ENCODE results near the gene SEC31A. TPM values are rescaled to one million over a fixed set of nuclear protein-coding genes. Genes with fewer than 3 reads are reported as not detected.
"Not testable (repeated sequence)": the region's sequence is repeated elsewhere in the genome, so short reads cannot be mapped to it uniquely, and the experiment has no call there.

Gene SEC31A
- total RNA-seq, 4 donors from 2014 or later, result 195 to 283 (median 268) TPM

DNA sequence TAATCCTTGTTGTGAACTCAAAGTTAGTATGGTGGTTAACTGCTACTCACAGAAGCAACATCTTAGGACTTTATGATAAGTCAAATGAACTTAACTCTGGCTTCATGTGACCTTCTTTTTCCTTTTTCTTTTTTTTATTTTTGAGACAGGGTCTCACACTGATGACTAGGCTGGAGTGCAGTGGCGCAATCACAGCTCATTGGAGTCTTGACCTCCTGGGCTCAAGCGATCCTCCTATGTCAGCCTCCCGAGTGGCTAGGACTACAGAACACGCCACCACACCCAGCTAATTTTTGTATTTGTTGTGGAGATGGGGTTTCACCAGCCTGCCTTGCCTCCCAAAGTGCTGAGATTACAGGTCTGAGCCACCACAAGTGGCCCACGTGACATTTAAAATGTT, 22.4 kb downstream of the SEC31A start:
- no peak overlapping the region for H3K27ac ChIP-seq

DNA sequence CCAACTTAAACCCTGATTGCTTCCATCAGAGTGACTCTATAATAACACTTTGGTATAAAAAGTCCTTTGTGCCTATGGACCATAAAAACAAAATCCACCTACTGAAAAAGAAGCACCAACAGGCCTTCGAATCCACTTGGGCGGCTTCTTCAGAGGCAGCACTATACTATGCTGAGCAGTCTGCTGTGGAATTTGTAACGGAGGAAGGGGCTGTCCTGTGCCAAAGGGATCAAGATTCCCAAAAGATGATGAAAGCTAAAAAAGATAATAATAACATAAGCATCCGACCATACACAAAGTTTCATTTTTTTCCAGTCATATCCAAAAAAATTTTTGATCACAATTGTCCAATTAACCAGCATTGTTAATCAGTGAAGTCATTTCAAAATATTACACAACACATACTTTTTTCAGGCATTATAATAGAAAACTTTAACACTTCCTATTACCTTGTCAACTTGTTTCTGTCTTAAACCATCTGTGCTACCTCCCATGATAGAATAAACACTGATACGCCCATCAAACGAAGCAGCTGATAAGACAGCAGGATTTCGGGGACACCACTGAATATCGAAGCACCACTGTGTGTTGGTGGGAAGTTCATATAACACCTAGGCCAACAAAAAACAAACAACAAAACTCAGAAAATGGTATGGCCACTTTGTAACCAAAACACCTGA, 24.1 kb downstream of the SEC31A start:
- Histone ChIP-seq H3K4me1 (no peaks in the 10 kb centered on the region), H3K4me3 (no peak overlapping the region), H3K27me3 (no peaks in the 10 kb centered on the region), H3K9me3 (no peaks in the 10 kb centered on the region), H3K27ac (peak overlapping the region in 1 of 4 donors; percentile 39), H3K36me3 (peaks cover 0 to 99% (median 0%) of the 10 kb centered on the region in 3 donors)
- DNase-seq, result no peak
- TF ChIP-seq, protein P1, sequence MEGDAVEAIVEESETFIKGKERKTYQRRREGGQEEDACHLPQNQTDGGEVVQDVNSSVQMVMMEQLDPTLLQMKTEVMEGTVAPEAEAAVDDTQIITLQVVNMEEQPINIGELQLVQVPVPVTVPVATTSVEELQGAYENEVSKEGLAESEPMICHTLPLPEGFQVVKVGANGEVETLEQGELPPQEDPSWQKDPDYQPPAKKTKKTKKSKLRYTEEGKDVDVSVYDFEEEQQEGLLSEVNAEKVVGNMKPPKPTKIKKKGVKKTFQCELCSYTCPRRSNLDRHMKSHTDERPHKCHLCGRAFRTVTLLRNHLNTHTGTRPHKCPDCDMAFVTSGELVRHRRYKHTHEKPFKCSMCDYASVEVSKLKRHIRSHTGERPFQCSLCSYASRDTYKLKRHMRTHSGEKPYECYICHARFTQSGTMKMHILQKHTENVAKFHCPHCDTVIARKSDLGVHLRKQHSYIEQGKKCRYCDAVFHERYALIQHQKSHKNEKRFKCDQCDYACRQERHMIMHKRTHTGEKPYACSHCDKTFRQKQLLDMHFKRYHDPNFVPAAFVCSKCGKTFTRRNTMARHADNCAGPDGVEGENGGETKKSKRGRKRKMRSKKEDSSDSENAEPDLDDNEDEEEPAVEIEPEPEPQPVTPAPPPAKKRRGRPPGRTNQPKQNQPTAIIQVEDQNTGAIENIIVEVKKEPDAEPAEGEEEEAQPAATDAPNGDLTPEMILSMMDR (IDR thresholded peaks at IDR 0.05), result no peak
- no peak for TF ChIP-seq POLR2A (IDR thresholded peaks at IDR 0.05)

More for the DNA sequence above, 22.4 kb downstream of the SEC31A start:
- no peaks in the 10 kb centered on the region for H3K9me3 ChIP-seq
- no peak for DNase-seq
- H3K4me3 ChIP-seq, result no peak overlapping the region
- TF ChIP-seq POLR2A (IDR thresholded peaks at IDR 0.05), result no peak
- TF ChIP-seq, protein P1 (IDR thresholded peaks at IDR 0.05), result no peak
- no peaks in the 10 kb centered on the region for H3K27me3 ChIP-seq
- H3K4me1 ChIP-seq, result no peaks in the 10 kb centered on the region
- peaks cover 0 to 98% (median 0%) of the 10 kb centered on the region in 3 donors for H3K36me3 ChIP-seq

DNA sequence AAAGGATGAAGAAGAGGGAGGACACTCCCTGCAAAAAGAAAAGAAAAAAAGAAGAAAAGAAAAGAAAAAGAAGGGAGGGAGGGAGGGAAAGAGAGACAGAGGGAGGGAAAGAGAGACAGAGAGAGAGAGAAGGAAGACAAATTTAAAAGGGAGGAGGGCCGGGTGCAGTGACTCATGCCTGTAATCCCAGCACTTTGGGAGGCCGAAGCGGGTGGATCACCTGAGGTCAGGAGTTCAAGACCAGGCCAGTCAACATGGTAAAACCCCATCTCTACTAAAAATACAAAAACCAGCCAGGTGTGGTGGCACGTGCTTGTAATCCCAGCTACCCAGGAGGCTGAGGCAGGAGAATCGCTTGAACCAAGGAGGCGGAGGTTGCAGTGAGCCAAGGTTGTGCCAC, 24.9 kb downstream of the SEC31A start:
- not testable (repeated sequence) for H3K4me1 ChIP-seq, H3K27me3 ChIP-seq, H3K9me3 ChIP-seq, DNase-seq, H3K4me3 ChIP-seq
- peak overlapping the region in 2 of 4 donors; percentile 39 to 42 for H3K27ac ChIP-seq
- peaks cover 0 to 91% (median 4%) of the 10 kb centered on the region in 3 donors for H3K36me3 ChIP-seq

DNA sequence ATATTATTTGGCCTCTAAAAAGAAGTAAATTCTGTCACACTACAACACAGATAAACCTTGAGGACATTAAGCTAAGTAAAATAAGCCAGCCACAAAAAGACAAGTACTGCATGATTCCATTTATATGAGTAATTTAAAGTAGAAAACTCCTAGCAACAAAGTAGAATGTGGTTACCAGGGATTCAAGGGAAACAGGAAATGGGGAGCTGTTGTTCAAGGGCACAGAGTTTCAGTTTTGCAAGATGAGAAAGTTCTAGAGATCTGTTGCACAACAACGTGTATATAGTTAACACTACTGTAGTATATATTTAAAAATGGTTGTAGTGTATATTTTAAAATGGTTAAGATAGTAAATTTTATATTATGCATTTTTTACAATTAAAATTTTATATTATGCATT, 25.4 kb downstream of the SEC31A start:
- no peak for DNase-seq
- TF ChIP-seq POLR2A (IDR thresholded peaks at IDR 0.05), result no peak
- H3K27ac ChIP-seq, result peak overlapping the region in 1 of 4 donors; percentile 39
- H3K36me3 ChIP-seq, result peaks cover 0 to 88% (median 4%) of the 10 kb centered on the region in 3 donors
- H3K4me1 ChIP-seq, result no peaks in the 10 kb centered on the region
- H3K27me3 ChIP-seq, result no peaks in the 10 kb centered on the region
- H3K9me3 ChIP-seq, result no peaks in the 10 kb centered on the region
- H3K4me3 ChIP-seq, result no peak overlapping the region

- no peak overlapping the region for H3K4me3 ChIP-seq
- no peak for DNase-seq
- H3K4me1 ChIP-seq, result no peaks in the 10 kb centered on the region
- no peaks in the 10 kb centered on the region for H3K27me3 ChIP-seq
- H3K9me3 ChIP-seq, result no peaks in the 10 kb centered on the region
- H3K36me3 ChIP-seq, result peaks cover 0 to 86% (median 4%) of the 10 kb centered on the region in 3 donors
- peak overlapping the region in 1 of 4 donors; percentile 15 for H3K27ac ChIP-seq
- TF ChIP-seq POLR2A (IDR thresholded peaks at IDR 0.05), result no peak
- TF ChIP-seq, protein P1 (IDR thresholded peaks at IDR 0.05), result no peak
Measured at GRCh38 chr4:82864336-82864979, 26.5 kb downstream of the SEC31A start.

DNA sequence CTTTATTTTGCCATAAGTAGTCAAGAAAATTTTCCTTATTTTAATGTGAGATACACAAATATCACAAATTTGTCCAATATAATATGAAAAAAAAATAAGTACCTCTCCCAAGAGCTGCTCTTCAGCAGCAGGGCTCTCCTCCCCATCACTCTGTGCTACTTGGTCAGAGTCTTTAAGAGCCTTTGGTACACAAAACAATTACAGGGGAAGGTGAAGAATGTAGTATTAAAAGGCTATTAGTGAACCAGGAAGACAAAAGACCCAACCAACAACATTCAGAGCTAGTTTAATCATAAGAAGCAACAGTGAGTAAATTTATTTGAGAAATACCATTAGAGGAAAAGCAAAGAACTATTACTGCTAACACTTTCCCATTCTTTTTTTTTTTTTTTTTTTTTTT, 29.4 kb downstream of the SEC31A start:
- Histone ChIP-seq H3K27me3 (no peaks in the 10 kb centered on the region), H3K9me3 (no peaks in the 10 kb centered on the region), H3K4me1 (no peaks in the 10 kb centered on the region), H3K4me3 (no peak overlapping the region), H3K36me3 (peaks cover 0 to 74% (median 4%) of the 10 kb centered on the region in 3 donors), H3K27ac (no peak overlapping the region)
- DNase-seq, result no peak
- TF ChIP-seq, protein P1 (IDR thresholded peaks at IDR 0.05), result no peak
- TF ChIP-seq POLR2A (IDR thresholded peaks at IDR 0.05), result no peak

DNA sequence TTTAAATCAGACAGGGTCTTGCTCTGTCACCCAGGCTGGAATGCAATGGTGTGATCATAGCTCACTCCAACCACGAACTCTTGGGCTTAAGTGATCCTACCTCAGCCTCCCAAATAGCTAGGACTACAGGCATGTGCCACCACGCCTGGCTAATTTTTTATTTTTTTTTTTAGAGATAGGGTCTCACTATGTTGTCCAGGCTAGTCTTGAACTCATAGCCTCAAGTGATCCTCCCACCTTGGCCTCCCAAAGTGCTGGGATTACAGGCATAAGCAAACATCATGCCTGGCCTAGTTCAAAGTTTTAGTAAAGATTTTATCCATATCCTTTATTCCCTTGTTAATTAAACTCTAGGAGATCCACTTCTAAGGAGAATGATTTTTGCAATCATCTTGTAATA, 30.5 kb downstream of the SEC31A start:
- H3K36me3 ChIP-seq, result peaks cover 0 to 74% (median 4%) of the 10 kb centered on the region in 3 donors
- not testable (repeated sequence) for H3K27me3 ChIP-seq, DNase-seq

More for the DNA sequence above, 30.5 kb downstream of the SEC31A start:
- H3K4me3 ChIP-seq, H3K4me1 ChIP-seq, H3K27ac ChIP-seq, H3K9me3 ChIP-seq: not testable (repeated sequence)

Measured in Peyer's patch (tissue), 4 donors.